GM18858 (cell line): Measurements from ENCODE around the gene SH3PXD2A.
"Not testable (repeated sequence)": the region's sequence is repeated elsewhere in the genome, so short reads cannot be mapped to it uniquely, and the experiment has no call there.

Experiments used
- ATAC-seq: cut with Tn5 transposase; IDR thresholded peaks from one replicate; pipeline ENCODE4 v1.9.1; 2021; ENCODE audit not compliant: unreplicated experiment

The SH3PXD2A gene

DNA sequence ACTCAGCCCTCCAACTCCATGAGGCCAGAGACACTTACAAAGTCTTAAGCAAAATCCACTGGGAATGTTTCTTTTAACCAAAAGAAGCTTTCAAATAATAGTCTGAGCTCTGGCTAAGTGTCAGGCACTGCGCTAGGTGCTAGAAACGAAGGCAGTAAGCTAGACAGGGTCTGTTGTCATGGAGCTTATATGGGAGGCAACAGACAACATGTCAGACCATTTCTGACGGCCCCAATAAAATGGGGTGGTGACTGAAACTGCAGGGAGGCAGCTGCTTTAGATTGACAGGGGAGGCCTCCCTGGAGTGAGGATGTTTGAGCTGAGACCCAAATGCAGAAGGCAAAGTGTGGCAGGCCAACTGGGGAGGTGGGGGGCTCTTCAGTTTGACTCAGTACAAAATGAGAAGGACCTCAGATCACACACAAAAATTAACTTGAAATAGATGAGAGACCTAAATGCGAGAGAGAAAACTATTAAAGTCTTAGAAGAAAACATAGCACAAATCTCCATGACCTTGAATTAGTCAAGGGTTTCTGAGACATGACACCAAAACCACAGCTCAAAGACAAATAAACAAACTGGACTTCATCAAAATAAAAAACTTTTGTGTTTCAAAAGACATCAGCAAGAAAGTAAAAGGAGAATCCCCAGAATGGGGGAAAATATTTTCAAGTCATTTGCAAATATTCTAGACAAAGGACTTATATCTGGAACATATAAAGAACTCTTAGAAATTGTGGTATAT lies 40.6 kb downstream of the SH3PXD2A start:
- no peak for ATAC-seq

DNA sequence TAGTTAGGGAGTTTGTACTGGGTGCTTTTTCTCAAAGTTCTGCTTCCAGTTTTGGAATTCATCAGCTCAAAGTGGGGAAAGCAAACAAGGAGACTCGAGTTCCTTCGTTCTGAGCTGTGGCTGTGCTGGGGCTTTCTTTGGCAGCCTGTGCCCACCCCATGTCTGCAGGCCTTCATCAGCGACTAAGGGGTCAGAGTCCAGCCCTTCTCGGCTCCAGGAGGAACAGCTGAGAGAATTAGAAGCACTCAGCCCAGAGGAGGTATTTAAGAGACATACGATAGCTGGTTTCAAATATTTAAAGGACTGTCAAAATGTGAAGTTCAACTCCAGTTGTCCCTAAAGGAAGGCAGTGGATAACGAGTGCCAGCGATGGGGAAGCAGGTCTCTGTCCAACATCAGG lies 41.3 kb downstream of the SH3PXD2A start:
- ATAC-seq: no peak

DNA sequence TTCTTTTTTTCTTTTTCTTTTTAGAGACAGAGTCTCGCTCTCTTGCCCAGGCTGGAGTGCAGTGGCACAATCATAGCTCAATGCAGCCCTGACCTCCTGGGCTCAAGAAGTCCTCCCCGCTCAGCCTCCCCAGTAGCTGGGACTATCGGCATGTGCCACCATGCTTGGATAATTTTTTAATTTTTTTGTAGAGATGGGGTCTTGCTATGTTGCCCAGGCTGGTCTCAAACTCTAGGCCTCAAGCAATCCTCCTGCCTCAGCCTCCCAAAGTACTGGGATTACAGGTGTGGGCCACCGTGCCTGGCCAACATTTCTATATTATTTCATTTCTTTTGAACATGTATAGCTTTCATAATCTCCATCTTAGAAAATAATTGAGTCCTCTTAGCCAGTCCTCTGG lies 42.1 kb downstream of the SH3PXD2A start:
- not testable (repeated sequence) for ATAC-seq

DNA sequence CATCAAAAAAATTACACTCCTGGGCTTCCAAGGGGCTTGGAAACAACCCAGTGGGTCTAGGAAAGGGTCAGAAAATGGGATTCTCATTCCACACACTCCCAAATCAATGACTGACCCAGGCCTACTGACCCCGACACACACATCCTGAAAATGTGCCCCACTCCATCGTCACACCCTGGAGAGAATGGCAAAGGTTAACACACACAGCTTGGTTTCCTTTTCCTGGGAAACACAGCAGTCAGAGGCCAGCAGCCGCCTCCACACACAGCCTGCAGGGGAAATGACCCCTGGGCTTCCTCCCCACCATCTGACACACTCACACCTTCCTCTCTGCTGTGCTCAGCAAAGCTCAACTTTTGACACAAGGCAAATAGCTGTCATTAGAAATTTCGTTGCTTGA lies 42.9 kb downstream of the SH3PXD2A start:
- ATAC-seq: no peak

DNA sequence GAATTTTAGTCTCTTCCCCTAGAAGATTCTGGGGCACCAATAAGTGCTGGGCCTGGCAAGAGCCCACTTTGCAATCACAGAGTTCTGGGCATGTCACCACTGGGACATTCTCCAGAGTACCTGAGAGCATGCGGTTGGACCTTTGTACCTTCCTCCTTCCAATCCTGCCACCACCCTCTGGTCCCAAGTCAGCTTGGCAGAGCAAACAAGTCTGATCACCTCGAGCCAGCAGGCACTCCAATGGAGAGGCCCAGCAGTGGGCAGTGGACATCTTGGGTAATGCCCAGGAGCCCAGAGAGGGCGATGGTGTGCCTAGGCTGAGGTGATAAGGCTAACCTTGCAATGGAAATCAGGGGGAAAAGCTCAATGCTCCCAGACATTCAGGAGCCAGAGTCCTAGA lies 43.4 kb downstream of the SH3PXD2A start:
- no peak for ATAC-seq

DNA sequence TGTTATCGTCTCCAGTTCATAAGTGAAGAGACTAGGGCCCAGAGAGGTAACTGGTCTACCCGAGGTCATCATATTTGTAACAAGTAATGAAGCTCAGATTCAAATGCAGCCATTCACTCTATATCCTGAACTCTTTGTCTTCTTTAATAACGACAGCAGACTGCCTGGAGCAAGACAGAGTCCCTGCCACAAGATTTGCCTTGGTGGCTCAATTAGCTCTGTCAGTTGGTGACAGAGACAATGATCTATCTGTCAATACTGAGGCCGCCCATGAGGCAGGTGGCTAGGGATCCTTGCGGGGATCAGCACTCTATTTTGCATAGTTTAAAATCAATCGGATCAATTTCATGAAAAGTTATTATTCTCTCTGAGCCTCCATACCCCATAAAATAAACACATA lies 43.9 kb downstream of the SH3PXD2A start:
- ATAC-seq: no peak

DNA sequence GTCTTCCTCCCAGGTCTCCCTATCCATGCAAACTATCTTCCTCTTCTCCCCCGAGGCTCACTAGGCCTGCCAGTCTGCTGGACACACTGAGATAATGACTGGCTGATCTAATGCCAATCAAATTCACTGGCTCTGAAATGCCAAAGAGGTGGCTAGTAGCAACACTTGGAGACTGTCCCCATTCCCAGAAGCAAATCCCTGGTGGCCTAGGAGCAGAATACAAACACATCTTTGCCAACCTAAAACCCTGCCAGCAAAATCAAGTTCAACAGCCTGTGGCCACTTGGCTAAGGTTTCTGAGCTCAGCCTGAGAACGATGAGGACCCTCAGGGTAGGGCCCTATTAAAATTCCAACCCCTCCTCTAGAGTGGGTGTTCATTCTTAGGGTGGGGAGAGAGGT lies 46.6 kb downstream of the SH3PXD2A start:
- ATAC-seq: no peak

DNA sequence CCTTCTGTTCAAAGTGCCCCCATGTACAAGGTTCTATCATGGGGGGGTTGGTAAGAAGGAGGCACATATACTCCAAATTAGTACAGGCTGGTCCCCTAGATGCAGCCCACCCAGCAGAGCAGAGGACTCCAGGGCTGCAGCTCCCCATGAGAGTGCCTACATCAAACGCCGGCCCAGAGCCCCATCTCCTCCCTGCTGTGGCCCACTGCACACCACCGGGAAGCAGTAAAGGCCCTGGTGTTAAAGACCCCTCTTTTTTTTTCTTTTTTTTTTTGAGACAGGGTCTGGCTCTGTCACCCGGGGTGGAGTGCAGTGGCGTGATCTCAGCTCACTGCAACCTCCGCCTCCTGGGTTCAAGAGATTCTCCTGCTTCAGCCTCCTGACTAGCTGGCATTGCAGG lies 47.4 kb downstream of the SH3PXD2A start:
- no peak for ATAC-seq

DNA sequence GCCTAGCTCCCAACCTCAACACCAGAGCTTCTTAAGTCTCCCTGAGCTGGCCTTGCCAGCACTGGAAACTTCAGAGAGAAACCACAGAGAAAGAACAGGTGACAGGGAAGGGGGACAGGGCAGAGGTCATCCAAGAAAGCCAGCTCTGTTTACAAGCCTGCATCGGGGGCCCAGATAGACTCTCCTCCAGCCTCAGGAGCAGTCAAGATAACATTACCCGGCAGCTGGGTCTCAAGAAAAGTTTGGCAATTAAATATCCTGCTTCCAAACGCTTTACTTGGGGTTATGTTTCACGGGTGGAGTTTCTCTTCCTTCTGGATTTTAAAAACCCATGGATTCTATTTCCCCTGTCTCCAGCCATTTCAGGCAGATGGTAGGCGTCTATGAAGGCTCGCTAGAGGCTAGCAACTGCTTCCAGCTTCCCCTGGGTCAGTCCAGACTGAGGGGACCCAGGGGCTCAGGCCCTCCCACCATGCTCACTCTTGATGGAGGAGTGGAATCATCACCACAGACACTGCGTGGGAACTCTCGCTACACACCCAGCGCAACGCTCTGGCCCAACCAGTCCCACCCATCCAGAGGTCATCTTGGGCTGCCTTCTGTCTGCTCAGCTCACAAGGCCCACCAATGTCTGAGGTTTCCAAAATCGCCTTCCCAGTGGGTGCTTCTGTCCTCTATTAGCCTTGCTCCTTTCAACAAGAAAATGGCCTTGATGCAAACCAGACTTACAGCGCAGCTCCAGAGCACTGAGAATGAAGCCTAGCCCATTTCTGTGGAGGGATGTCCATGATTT lies 48.8 kb downstream of the SH3PXD2A start:
- ATAC-seq: no peak

DNA sequence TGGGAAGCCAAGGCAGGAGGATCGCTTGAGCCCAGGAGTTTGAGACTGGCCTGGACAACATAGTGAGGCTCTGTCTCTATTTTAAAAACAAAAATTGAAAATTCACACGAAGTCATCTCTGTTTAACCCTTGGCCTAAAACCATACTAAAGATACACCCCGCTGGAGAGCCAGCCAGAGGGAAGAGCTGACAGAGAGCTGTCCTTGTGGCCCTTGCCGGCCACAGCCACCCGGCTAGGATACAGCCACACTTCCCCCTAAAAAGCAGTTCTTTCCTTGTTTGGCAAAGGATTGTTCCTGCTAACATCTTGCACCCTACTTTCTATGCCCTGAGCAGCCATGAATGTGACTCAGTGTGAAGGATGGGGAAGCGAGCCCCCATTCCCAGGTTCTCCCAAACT lies 49.6 kb downstream of the SH3PXD2A start:
- ATAC-seq: no peak

DNA sequence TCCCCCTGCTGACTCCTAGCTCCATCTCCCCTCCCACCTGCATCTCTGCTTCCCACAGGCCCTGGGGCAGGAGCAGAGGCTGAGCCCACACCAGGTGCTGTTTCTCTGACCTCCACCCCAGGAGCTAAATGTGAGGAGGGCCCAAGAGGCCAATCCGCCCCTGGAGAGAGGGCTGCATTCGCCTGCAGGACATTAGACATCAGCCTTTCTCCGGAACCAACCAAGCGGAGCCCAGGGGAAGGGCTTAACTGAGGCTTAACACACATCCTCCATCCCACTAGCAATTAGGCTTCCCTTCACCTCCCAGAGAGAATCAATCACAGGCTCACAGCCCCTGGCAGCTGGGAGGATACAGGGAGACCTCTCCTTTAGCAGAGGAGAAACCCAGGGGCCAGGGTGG lies 50.5 kb downstream of the SH3PXD2A start:
- ATAC-seq: no peak

DNA sequence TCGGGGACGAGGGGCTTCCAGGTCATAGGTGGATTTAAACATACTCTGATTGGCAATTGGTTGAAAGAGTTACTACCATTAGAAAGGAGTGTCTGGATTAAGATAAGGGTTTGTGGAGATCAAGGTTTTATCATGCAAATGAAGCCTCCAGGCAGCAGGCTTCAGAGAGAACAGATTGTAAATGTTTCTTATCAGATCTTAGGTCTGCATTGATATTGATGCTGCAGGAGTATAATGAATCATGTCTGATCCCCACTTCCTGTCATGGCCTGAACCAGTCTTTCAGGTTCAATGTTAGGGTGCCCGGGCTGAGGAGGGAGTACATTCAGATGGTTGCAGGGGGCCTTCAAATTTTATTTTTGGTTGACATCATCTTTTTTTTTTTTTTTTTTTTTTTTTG lies 51.4 kb downstream of the SH3PXD2A start:
- ATAC-seq: no peak

DNA sequence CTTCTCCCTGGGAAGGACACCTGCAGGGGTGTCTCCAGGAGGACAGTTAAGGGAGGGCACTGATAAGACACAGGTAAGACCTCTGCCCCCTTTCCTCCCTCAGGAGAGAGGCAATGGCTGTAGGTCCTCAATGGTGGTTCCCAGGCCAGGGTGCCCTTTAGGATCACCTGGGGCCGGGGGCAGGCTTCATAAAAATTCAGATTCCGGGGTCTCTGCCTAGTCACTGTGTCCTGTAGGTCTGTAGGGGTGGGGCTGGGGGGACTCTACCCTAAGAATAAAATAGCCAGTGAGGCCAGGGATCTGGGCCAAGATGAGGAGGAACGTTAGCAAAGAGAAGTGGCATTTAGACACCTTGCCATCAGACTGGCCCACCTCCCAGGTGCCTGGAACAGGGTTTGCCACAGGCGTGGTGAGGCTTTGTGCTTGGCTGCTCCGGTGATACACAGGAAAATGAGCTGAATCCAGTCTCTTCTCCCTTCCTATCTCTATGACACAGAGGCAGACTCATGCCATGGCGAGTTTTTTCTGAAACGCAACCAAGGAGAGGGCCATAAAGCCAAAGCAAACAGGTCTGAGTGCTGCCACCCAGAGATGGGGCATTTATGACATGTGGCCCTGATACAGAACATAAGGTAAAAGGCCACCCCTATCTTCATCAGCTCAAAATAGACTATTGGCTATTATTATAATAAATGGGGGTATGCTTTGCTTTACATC lies 52.6 kb downstream of the SH3PXD2A start:
- no peak for ATAC-seq

DNA sequence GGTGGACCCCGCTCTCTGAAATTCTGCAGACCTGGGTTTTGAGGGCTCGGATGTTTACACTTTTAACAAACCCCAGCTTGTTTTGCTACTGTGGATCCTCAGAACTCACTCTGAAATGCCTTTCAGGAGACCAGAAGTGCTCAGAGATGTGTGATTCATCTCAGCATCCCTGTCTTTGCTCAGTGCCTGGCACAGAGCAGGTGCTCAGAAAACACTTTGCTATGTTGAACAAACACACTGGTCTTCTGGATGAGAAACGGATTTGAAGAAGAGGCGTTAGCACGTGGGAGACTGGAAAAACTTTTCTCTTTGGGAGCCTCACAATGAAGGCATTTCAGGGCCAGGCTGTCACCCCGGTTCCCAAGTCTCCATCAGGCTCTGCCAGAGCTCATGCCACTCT lies 53.3 kb downstream of the SH3PXD2A start:
- ATAC-seq: no peak

DNA sequence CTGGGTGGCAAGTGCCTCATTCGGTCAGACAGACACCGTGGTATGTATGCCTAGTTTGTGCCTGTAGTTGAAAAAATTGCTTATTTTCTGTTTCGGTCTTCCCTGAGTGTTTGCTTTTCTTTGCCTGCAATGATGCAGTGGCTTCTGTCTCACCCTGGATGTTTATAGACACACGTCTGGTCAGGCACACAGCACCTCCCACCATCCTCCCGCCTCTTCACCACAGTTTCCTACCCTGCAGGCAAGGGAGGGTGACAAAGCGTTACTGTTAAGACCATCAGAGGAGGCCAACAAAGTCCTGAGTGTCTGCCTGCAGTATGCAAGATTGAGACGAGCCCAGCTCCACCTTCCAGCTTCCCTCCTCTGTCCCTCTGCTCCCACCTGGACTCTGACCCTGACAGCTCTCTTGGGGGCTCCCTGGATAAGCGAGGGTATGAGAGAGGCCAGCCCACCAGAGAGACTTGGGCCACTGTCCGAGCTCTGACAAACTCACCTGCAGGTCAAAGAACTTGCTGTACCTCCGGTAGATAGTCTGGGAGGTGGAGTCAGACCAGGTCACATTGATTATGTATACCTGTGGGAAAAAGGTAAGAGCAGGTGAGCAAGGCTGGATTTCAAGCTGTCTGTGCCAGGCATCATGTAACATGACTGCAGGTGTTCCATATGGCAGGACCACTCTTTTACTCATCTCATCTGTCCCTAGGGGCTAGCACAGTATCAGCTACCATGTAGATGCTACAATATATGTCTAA lies 54.4 kb downstream of the SH3PXD2A start:
- ATAC-seq: peak; percentile 92

DNA sequence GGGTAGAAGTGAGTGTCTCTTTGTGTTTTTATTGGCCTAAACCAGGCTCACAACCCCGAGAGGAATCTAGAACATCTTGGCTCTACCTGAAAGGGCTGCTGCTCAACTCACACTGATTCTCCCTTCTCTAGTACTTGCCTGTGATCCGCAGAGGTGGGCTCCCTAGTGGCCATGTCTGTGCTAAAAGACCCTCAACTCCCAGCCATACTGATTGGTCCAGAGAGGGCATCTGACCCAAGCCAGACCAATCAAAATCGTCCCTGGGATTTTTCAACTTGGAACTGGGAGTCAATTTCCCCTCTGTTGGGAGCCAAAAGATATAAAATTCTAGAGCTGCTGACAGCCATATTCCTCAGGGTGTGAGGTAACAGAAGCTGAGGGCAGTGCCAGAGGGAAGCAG lies 55.3 kb downstream of the SH3PXD2A start:
- no peak for ATAC-seq

DNA sequence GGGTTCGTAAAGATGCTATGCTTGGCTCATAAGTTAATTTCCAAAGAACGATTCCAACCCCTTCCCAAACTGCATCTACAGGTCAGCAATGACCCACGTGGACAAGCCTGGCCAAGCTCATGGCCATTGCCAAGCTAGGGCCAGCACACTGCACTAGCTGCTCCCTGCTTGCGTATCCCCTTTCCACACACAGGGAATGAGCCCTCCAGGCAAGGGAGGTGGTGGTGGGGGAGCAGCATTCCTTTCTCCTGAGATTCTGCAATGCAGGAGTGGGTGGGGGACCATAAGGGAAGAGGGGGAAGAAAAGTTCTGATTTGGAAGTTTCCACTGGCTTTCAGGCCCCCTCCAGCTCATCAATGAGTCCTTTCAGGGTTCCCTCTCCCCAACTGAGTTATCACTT lies 56.0 kb downstream of the SH3PXD2A start:
- ATAC-seq: no peak

DNA sequence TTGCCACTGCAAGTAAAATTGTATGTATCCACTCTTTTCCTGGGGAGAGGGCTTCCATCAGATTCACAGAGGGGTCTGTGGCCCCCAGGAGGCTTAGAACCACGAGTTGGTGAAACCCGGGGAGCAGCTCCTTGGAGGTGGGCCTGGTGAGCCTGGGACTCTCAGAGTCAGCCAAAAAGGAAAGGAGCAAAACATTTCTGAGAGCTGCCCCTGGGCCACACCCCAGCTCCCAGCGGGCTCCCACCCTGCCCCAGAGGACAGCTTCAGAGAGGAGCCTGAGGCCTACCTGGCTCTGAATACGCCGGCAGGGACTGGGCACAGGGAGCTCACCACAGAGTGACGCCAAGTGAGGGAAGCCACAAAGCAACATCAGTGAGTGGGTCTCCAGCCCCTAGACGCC lies 56.9 kb downstream of the SH3PXD2A start:
- ATAC-seq: no peak

DNA sequence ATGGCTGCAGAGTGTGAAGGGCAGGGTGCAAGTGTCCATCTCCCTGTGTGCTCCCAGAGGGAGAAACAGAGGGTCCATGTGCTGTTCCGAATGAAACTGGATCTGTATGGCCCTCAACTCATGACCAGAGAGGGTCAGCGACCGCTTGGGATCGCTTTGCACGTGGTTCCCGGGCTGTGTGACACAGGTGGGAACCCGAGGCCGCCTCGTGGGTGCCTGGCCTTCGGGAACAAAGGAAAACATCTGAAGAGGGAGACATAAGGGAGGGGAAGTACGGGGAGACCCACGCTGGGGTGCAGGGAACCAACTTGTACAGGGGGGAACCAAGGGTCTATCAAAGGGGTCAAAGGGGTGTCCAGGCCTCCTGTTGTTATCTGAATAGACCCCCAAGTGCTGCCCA lies 57.5 kb downstream of the SH3PXD2A start:
- ATAC-seq: no peak

DNA sequence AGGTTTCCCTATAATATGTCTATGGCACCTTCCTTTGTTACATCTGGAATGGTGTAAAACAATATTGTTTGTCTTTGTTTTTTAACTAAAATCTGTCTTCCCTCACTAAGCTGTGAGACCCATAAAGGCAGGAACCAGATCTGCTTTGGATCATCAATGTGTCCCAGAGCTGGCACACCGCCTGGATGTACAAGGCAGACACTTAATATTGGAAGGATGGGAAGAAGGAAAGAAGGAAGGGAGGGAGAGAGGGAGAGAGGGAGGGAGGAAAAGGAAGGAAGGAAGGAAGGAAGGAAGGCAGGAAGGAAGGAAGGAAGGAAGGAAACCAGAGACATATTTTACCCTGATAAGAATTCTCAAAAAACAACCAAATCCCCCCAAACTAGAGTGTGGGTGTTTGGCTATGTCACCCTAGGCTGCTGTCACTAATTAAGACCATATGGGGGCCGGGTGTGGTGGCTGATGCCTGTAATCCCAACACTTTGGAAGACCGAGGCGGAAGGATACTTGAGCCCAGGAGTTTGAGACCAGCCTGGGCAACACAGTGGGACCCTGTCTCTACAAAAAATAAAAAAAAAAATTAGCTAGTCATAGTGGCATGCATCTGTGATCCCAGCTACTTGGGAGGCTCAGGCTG lies 59.6 kb downstream of the SH3PXD2A start:
- ATAC-seq: no peak

DNA sequence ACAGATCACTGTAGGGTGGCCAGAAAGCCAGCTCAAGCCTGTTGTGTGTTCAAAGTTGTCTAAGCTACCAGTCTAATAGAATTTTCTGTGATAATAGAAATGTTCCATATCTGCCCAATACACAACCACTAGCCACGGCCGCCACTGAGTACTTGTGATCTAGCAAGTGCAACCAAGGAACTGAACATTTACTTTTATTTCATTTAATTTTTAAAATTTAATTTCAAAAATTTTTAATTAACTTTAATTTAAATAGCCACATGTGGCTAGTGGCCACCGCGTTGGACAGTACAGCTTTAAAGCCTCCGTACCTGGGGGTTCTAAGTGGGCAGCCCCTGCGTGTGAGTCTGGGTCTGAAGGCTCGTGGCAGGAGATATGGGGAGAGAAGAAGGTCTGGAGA lies 60.4 kb downstream of the SH3PXD2A start:
- no peak for ATAC-seq
